Right lobe of liver (tissue), 6 donors: ENCODE results near the gene LRRC3. TPM values are rescaled to one million over a fixed set of nuclear protein-coding genes. Genes with fewer than 3 reads are reported as not detected.

Experiments used
- ATAC-seq, 4 donors: fragments of 200-7000 bp; cut with Tn5 transposase; one replicate each; pipeline ENCODE4 v1.9.1; 2020; ENCODE audit warnings: mild to moderate bottlenecking in 4 of 4, moderate library complexity in 4 of 4
- DNase-seq, 3 donors: peaks; one replicate each; pipeline ENCODE4 v3.0.0-alpha.2; 2020
- H3K27ac ChIP-seq, 3 donors: fragments of 200-600 bp; one replicate each; pipeline ENCODE4 v1.8.0; 2022
- H3K27me3 ChIP-seq, 2 donors: fragments of 200-600 bp; one replicate each; pipeline ENCODE4 v1.8.0; 2022
- H3K36me3 ChIP-seq, 4 donors: fragments of 200-600 bp; sonication (generic) in 1 of 4; one replicate each; pipeline versions ENCODE4 v1.5.1 to v1.8.0; 2017 to 2022; ENCODE audit warnings: control low read depth in 1 of 4
- H3K4me1 ChIP-seq, 4 donors: fragments of 200-600 bp; sonication (generic) in 1 of 4; one replicate each; pipeline versions ENCODE4 v1.5.1 to v1.8.0; 2017 to 2022; ENCODE audit warnings: control low read depth in 1 of 4
- H3K4me3 ChIP-seq, 3 donors: fragments of 200-600 bp; one replicate each; pipeline ENCODE4 v1.8.0; 2022
- H3K9me3 ChIP-seq, 4 donors: fragments of 200-600 bp; sonication (generic) in 1 of 4; one replicate each; pipeline versions ENCODE4 v1.5.1 to v1.8.0; 2017 to 2022; ENCODE audit warnings: control low read depth in 1 of 4
- CTCF ChIP-seq, 4 donors: fragments of 200-600 bp in 3 of 4; fragments of 450-650 bp in 1 of 4; IDR thresholded peaks; one replicate each; pipeline versions ENCODE4 v1.5.1 to v1.8.0; 2016 to 2022; ENCODE audit warnings: antibody characterized with exemption in 4 of 4, mild to moderate bottlenecking in 2 of 4
- POLR2A ChIP-seq: fragments of 450-650 bp; IDR thresholded peaks from one replicate; pipeline ENCODE4 v1.6.1; 2017; ENCODE audit warnings: antibody characterized with exemption, mild to moderate bottlenecking
- WGBS: methylation state at CpG from one replicate; pipeline ENCODE4 v1.1.6; 2018; ENCODE audit warnings: low coverage, low lambda C conversion rate; ENCODE audit not compliant: insufficient coverage; ENCODE audit errors: missing lambda C conversion rate; 5-methylcytosine and 5-hydroxymethylcytosine counted together
- intact Hi-C, 2 donors: fragments of 100-400 bp; cut with DNase I; formaldehyde crosslinking; loops; one replicate each; pipeline versions ENCODE4 v1.11.2 to v1.14.1; 2022
- total RNA-seq, 6 experiments: library from RNA; depleted of rRNA in 2 of 6; stranded (reverse); fragments of >200 nt in 2 of 6; fragmentation: NEBNext Ultra II Directional in 3 of 6; extraction: Animal tissue kit (Norgen Biotek cat#: 25700) in 3 of 6; gene quantifications; one replicate each; pipeline versions ENCODE4 v1.1.0 to v1.2.4, GENCODE V29; 2016 to 2023
- donor health status: DM: no; HTN: yes; CAD: no.
- donor health status: DM: no; HTN: no; CAD: no.
- donor health status: DM: no; HTN: no; CAD: no.
- donor health status: DM: no; HTN: yes; CAD: no.
- donor health status: DM: no; HTN: yes; CAD: no.

The LRRC3 gene
- total RNA-seq, 6 experiments from 2014 or later = 7.5 to 19.3 (median 13.9) TPM

GRCh38 chr21:44450402-44450801 is 4.9 kb upstream of the LRRC3 start:
- no peak overlapping the region for H3K4me3 ChIP-seq
- WGBS = no CpG with 5 or more reads among the region's 14 CpGs
- H3K27me3 ChIP-seq = no peaks in the 10 kb centered on the region
- no peak for TF ChIP-seq POLR2A
- TF ChIP-seq CTCF (IDR thresholded peaks at IDR 0.05) = no peak
- no peaks in the 10 kb centered on the region for H3K4me1 ChIP-seq
- ATAC-seq = no peak
- H3K27ac ChIP-seq = no peak overlapping the region
- no peaks in the 10 kb centered on the region for H3K36me3 ChIP-seq
- DNase-seq = no peak
- H3K9me3 ChIP-seq = no peaks in the 10 kb centered on the region
- intact Hi-C loops = no loop called here

- Histone ChIP-seq H3K27me3 (no peaks in the 10 kb centered on the region), H3K36me3 (no peaks in the 10 kb centered on the region), H3K4me1 (no peaks in the 10 kb centered on the region), H3K27ac (no peak overlapping the region), H3K9me3 (no peaks in the 10 kb centered on the region), H3K4me3 (no peak overlapping the region)
- no peak for TF ChIP-seq POLR2A
- no peak for TF ChIP-seq CTCF (IDR thresholded peaks at IDR 0.05)
- ATAC-seq (no peak), DNase-seq (no peak)
- intact Hi-C loops = no loop called here
- 80% methylated on average over 3 of the region's 14 CpGs for WGBS
Measured at GRCh38 chr21:44450999-44451398, 4.3 kb upstream of the LRRC3 start.

- Histone ChIP-seq H3K4me1 (peaks cover 0 to 13% (median under 1%) of the 10 kb centered on the region in 4 donors), H3K27ac (no peak overlapping the region), H3K9me3 (no peaks in the 10 kb centered on the region), H3K36me3 (no peaks in the 10 kb centered on the region), H3K4me3 (no peak overlapping the region), H3K27me3 (no peaks in the 10 kb centered on the region)
- no peak for ATAC-seq
- no peak for TF ChIP-seq POLR2A
- no peak for TF ChIP-seq CTCF (IDR thresholded peaks at IDR 0.05)
- DNase-seq = no peak
- intact Hi-C loops = no loop called here
- 100% methylated on average over 3 of the region's 3 CpGs for WGBS
Measured at GRCh38 chr21:44453120-44453519, 2.2 kb upstream of the LRRC3 start.

- H3K4me1 ChIP-seq = peaks cover 0 to 21% (median 6%) of the 10 kb centered on the region in 4 donors
- no peak for DNase-seq
- TF ChIP-seq POLR2A (no peak), CTCF (IDR thresholded peaks at IDR 0.05) (no peak)
- H3K4me3 ChIP-seq = no peak overlapping the region
- no peaks in the 10 kb centered on the region for H3K36me3 ChIP-seq
- 87% methylated on average over 5 of the region's 5 CpGs for WGBS
- no peak for ATAC-seq
- no peaks in the 10 kb centered on the region for H3K9me3 ChIP-seq
- H3K27me3 ChIP-seq = no peaks in the 10 kb centered on the region
- no peak overlapping the region for H3K27ac ChIP-seq
- intact Hi-C loops = no loop called here
Measured at GRCh38 chr21:44454058-44454457, 1.3 kb upstream of the LRRC3 start.
